ENCODE data around the gene GABBR2. TPM values are rescaled to one million over a fixed set of nuclear protein-coding genes. Genes with fewer than 3 reads are reported as not detected.

The GABBR2 gene
- total and polyA plus RNA-seq, 2 of the 8 experiments (the other 6 are each of a cell fraction or from before 2014, with no cell fraction given), result 0.50 to 1.2 TPM

DNA sequence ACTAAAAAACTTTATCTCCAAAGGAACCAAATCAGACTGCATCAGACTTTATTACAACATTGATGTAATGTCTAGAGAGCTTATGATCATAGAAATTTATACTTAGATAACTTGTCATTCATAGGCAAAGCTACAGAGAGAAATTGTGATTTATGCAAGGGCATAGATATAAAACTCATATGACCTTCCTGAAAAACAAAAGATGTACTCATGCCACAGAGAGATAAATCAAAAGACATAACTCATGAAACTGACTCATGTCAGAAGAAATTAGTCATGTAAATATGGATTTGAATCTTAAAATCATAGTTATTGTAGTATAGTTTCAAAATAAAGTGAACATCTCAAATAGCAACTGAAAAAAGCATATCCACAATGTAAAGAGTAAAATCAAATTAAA, 186.2 kb downstream of the GABBR2 start (continued):
- TF ChIP-seq ATF2 (IDR thresholded peaks at IDR 0.05; ENCODE audit: low read length) (no peak), RAD21 (IDR thresholded peaks at IDR 0.05 in 1 of 2, conservative IDR thresholded peaks at IDR 0.05 in 1 of 2; ENCODE audit: low read depth in 2 of 2, low read length in 2 of 2) (no peak)

Measured in H1 (cell line).